NCI-H1105 treated with DMSO at 0.1 percent for 48 hours (cell line): Measurements from ENCODE around the gene AXL.
"Not testable (repeated sequence)": the region's sequence is repeated elsewhere in the genome, so short reads cannot be mapped to it uniquely, and the experiment has no call there.

ENCODE experiments used
- DNase-seq: peaks from one replicate; lab custom pipeline; 2025; lab: John Stamatoyannopoulos, UW

Gene AXL

GRCh38 chr19:41218615-41219507, at the start of gene AXL:
AXL (plus strand) TSS chr19:41219223; CDS start chr19:41219393, 170 bp downstream.
- no peak for DNase-seq

- no peak for DNase-seq
Observed at GRCh38 chr19:41172297-41173164, 46.5 kb upstream of the AXL start.

- DNase-seq: no peak
Observed at GRCh38 chr19:41174297-41174928, 44.6 kb upstream of the AXL start.

- DNase-seq: no peak
Observed at GRCh38 chr19:41175801-41176777, 42.9 kb upstream of the AXL start.

GRCh38 chr19:41180173-41180572, 38.9 kb upstream of the AXL start:
- DNase-seq: not testable (repeated sequence)

- no peak for DNase-seq
Observed at GRCh38 chr19:41186971-41187883, 31.8 kb upstream of the AXL start.

- no peak for DNase-seq
Observed at GRCh38 chr19:41187884-41188279, 31.1 kb upstream of the AXL start.

GRCh38 chr19:41189425-41190065, 29.5 kb upstream of the AXL start:
- peak; percentile 22 for DNase-seq

GRCh38 chr19:41192574-41193429, 26.2 kb upstream of the AXL start, which contains the start of gene CYP2S1:
CYP2S1 (plus strand) TSS chr19:41193219; CDS start chr19:41193265, 46 bp downstream.
- no peak for DNase-seq

GRCh38 chr19:41193430-41194156, 25.4 kb upstream of the AXL start:
- no peak for DNase-seq

GRCh38 chr19:41194157-41194552, 24.9 kb upstream of the AXL start:
- no peak for DNase-seq

- DNase-seq: no peak
Observed at GRCh38 chr19:41195675-41196497, 23.1 kb upstream of the AXL start.

GRCh38 chr19:41198559-41198958, 20.5 kb upstream of the AXL start:
- no peak for DNase-seq

GRCh38 chr19:41203371-41203770, 15.7 kb upstream of the AXL start:
- no peak for DNase-seq

- DNase-seq: peak; percentile 55
Observed at GRCh38 chr19:41204338-41204737, 14.7 kb upstream of the AXL start.

GRCh38 chr19:41205995-41206394, 13.0 kb upstream of the AXL start:
- no peak for DNase-seq

GRCh38 chr19:41206456-41206855, 12.6 kb upstream of the AXL start:
- DNase-seq: no peak
